A549 (cell line): Measurements from ENCODE around the gene ANKRD13D. TPM values are rescaled to one million over a fixed set of nuclear protein-coding genes. Genes with fewer than 3 reads are reported as not detected.

Experiments
- ATAC-seq, 2 experiments: fragments of 200-7000 bp in 1 of 2; fragments of >200 bp in 1 of 2; cut with Nextera tagmentation in 1 of 2; cut with Tn5 transposase in 1 of 2; 3 replicates each; pipeline versions ENCODE4 v1.8.0 to v1.9.1; 2018 to 2020; ENCODE audit warnings: mild to moderate bottlenecking in 1 of 2, moderate library complexity in 1 of 2
- CTCF ChIA-PET: fragments of 300-600 bp; sonication (Branson Sonifier 250); formaldehyde crosslinking; extraction: SDS; loops from one replicate; lab custom pipeline; 2021; ENCODE audit warnings: antibody characterized with exemption, inconsistent platforms; lab: Yijun Ruan, JAX
- POLR2A ChIA-PET: fragments of 350-600 bp; formaldehyde crosslinking; extraction: SDS; loops from one replicate; lab custom pipeline; 2021; ENCODE audit warnings: antibody characterized with exemption, inconsistent platforms; lab: Yijun Ruan, JAX
- DNase-seq, 2 experiments: peaks; one replicate each; pipeline versions ENCODE4 v3.0.0 to v3.0.0-alpha.2; 2011 to 2016; ENCODE audit warnings: low read depth in 1 of 2, low spot score in 1 of 2
- FAIRE-seq: peaks from 2 replicates; lab custom pipeline; 2011; peaks lifted over from hg19 to GRCh38; lab: Jason Lieb, UNC
- H3K27ac ChIP-seq, 2 experiments: fragments of >200 bp; sonication (Bioruptor Twin); formaldehyde crosslinking; 3 replicates each; pipeline ENCODE4 v1.5.1; 2016 to 2017
- H3K4me1 ChIP-seq: fragments of >200 bp; sonication (Bioruptor Twin); formaldehyde crosslinking; 3 replicates; pipeline ENCODE4 v1.6.1; 2016
- H3K4me2 ChIP-seq: fragments of >200 bp; sonication (Bioruptor Twin); formaldehyde crosslinking; 3 replicates; pipeline ENCODE4 v1.6.1; 2016
- H3K4me3 ChIP-seq: fragments of >200 bp; sonication (Bioruptor Twin); formaldehyde crosslinking; 3 replicates; pipeline ENCODE4 v1.5.1; 2016
- H3K9me3 ChIP-seq: fragments of >200 bp; sonication (Bioruptor Twin); formaldehyde crosslinking; 3 replicates; pipeline ENCODE4 v1.6.1; 2016
- ATOH8 ChIP-seq: fragments of 250-450 bp; sonication (Bioruptor Pico); IDR thresholded peaks from 2 replicates; pipeline ENCODE4 v1.5.0; 2020; ENCODE audit warnings: low read depth, mild to moderate bottlenecking, moderate library complexity
- BCL3 ChIP-seq: fragments of >200 bp; sonication (Bioruptor Twin); formaldehyde crosslinking; IDR thresholded peaks from 3 replicates; pipeline ENCODE4 v1.6.1; 2016
- BHLHE40 ChIP-seq: IDR thresholded peaks from 2 replicates; pipeline ENCODE4 v1.6.1; 2012; ENCODE audit warnings: low read depth, low read length, inconsistent platforms
- CBX8 ChIP-seq: fragments of 200-600 bp; sonication (generic); IDR thresholded peaks from 2 replicates; pipeline ENCODE4 v1.6.1; 2016
- CHD4 ChIP-seq: fragments of 200-600 bp; sonication (generic); IDR thresholded peaks from 2 replicates; pipeline ENCODE4 v1.6.1; 2016; ENCODE audit warnings: antibody characterized with exemption, mild to moderate bottlenecking, borderline replicate concordance
- ELK1 ChIP-seq: fragments of 150-350 bp; IDR thresholded peaks from 2 replicates; pipeline ENCODE4 v1.6.1; 2014; ENCODE audit warnings: low read depth, mild to moderate bottlenecking, low read length
- EP300 ChIP-seq, 2 experiments: fragments of >200 bp; sonication (Bioruptor Twin); formaldehyde crosslinking; IDR thresholded peaks; 2 replicates in 1 of 2; 3 replicates in 1 of 2; pipeline ENCODE4 v1.6.1; 2016 to 2017
- GATA3 ChIP-seq: IDR thresholded peaks from 2 replicates; pipeline ENCODE4 v1.6.1; 2012; ENCODE audit warnings: borderline replicate concordance
- HEYL ChIP-seq: fragments of 250-450 bp; sonication (Bioruptor Pico); IDR thresholded peaks from 2 replicates; pipeline ENCODE4 v1.8.0; 2021; ENCODE audit warnings: mild to moderate bottlenecking, moderate library complexity
- HMGXB4 ChIP-seq: fragments of 250-450 bp; sonication (Bioruptor Pico); IDR thresholded peaks from 2 replicates; pipeline ENCODE4 v1.5.0; 2021; ENCODE audit warnings: mild to moderate bottlenecking, moderate library complexity, borderline replicate concordance
- HOXB5 ChIP-seq: fragments of 250-450 bp; sonication (Bioruptor Pico); IDR thresholded peaks from 2 replicates; pipeline ENCODE4 v1.5.0; 2020; ENCODE audit warnings: mild to moderate bottlenecking, moderate library complexity
- JUNB ChIP-seq: fragments of >200 bp; sonication (Bioruptor Twin); formaldehyde crosslinking; IDR thresholded peaks from 2 replicates; pipeline ENCODE4 v1.6.1; 2016
- MAFK ChIP-seq: fragments of 450-650 bp; IDR thresholded peaks from 2 replicates; pipeline ENCODE4 v1.6.1; 2014; ENCODE audit not compliant: partially characterized antibody
- NFE2L2 ChIP-seq: fragments of 150-350 bp; conservative IDR thresholded peaks from 2 replicates; pipeline ENCODE4 v1.6.1; 2014; ENCODE audit warnings: low read length
- PHF8 ChIP-seq: fragments of 200-600 bp; sonication (generic); IDR thresholded peaks from 2 replicates; pipeline ENCODE4 v1.6.1; 2016; ENCODE audit warnings: low read depth, mild to moderate bottlenecking, antibody characterized with exemption, moderate library complexity, borderline replicate concordance
- RFX5 ChIP-seq: fragments of 450-650 bp; IDR thresholded peaks from 2 replicates; pipeline ENCODE4 v1.7.1; 2014; ENCODE audit warnings: antibody characterized with exemption, mild to moderate bottlenecking, moderate library complexity
- RNF2 ChIP-seq: fragments of 200-600 bp; sonication (generic); IDR thresholded peaks from 2 replicates; pipeline ENCODE4 v1.6.1; 2016; ENCODE audit warnings: low read depth, mild to moderate bottlenecking, antibody characterized with exemption, moderate library complexity, borderline replicate concordance
- SREBF2 ChIP-seq: fragments of 450-650 bp; IDR thresholded peaks from 2 replicates; pipeline ENCODE4 v1.6.1; 2014; ENCODE audit warnings: mild to moderate bottlenecking, moderate library complexity
- TP53 ChIP-seq: fragments of 250-450 bp; sonication (Bioruptor Pico); IDR thresholded peaks from 2 replicates; pipeline ENCODE4 v1.5.0; 2021; ENCODE audit warnings: mild to moderate bottlenecking, moderate library complexity
- ZFP36 ChIP-seq: fragments of 450-650 bp; IDR thresholded peaks from 2 replicates; pipeline ENCODE4 v1.6.1; 2014; ENCODE audit warnings: borderline replicate concordance; ENCODE audit not compliant: partially characterized antibody
- WGBS: methylation state at CpG from one replicate; pipeline ENCODE4 v1.1.6; 2017; ENCODE audit errors: missing lambda C conversion rate; 5-methylcytosine and 5-hydroxymethylcytosine counted together
- polyA plus RNA-seq, 4 experiments: library from polyadenylated mRNA; depleted of rRNA in 3 of 4; stranded (reverse); fragments of >200 nt; fragmentation: RNase III in 1 of 4; extraction: RNeasy Plus Mini Kit Qiagen cat#74134 plus additional on column Dnase treatment in 1 of 4; gene quantifications; 2 replicates in 3 of 4; 3 replicates in 1 of 4; pipeline ENCODE4 v1.2.3, GENCODE V29; 2011 to 2017

Gene ANKRD13D
- polyA plus RNA-seq, 2 of the 4 experiments (the other 2 are of a cell fraction) = 17.0 to 24.2 TPM

GRCh38 chr11:67313125-67313890, 24.2 kb downstream of the ANKRD13D start (continued):
- TF ChIP-seq EP300 (IDR thresholded peaks at IDR 0.05) (no peak), CHD4 (no peak), RFX5 (no peak)

GRCh38 chr11:67314218-67314617, 25.1 kb downstream of the ANKRD13D start:
- Histone ChIP-seq H3K4me2 (no peak overlapping the region), H3K4me1 (peaks cover 14% of the 10 kb centered on the region)
- ATAC-seq = no peak
- TF ChIP-seq TP53 = no peak
- no peak for TF ChIP-seq BCL3
- no peak for TF ChIP-seq ATOH8 (CRISPR knock-in tag)
- no peak for TF ChIP-seq BHLHE40
- no peak for TF ChIP-seq ELK1
- no peak for TF ChIP-seq HEYL (CRISPR knock-in tag)
- TF ChIP-seq JUNB = no peak
- no peak for TF ChIP-seq GATA3
- no peak for TF ChIP-seq ZFP36
- TF ChIP-seq HOXB5 (CRISPR knock-in tag) = no peak
- no peak for TF ChIP-seq RNF2
- TF ChIP-seq CBX8 = no peak
- TF ChIP-seq SREBF2 = no peak
- no peak for TF ChIP-seq MAFK
- TF ChIP-seq HMGXB4 = no peak
- no peak for TF ChIP-seq NFE2L2
- TF ChIP-seq PHF8 = no peak
- TF ChIP-seq, all 56 proteins: peak for 0
- ChIA-PET CTCF (interaction anchor here (1.0 to 12.3 kb wide), 8 partner anchors 14 to 69 kb away, joined by 3 to 178 read pairs (median 6); partner anchors contain the start of gene ANKRD13D), POLR2A (interaction anchor here (1.0 kb wide), 1 partner anchor 60 kb away, joined by 4 read pairs; no protein-coding TSS in a partner anchor)
- DNase-seq (no peak), FAIRE-seq (no peak)
- WGBS = 97% methylated on average over 2 of the region's 2 CpGs
- Histone ChIP-seq H3K9me3 (no peaks in the 10 kb centered on the region), H3K4me3 (no peak overlapping the region), H3K27ac (no peak overlapping the region)
